MG63 (cell line): ENCODE measurements around the gene HOXB9. TPM values are rescaled to one million over a fixed set of nuclear protein-coding genes. Genes with fewer than 3 reads are reported as not detected.

Experiments
- DNase-seq: peaks from one replicate; pipeline ENCODE4 v3.0.0-alpha.2; 2020
- H3K27me3 ChIP-seq: fragments of 250-450 bp; sonication (Bioruptor Pico); 2 replicates; pipeline ENCODE4 v1.5.1; 2020; ENCODE audit warnings: mild to moderate bottlenecking, moderate library complexity
- H3K36me3 ChIP-seq: fragments of 250-450 bp; sonication (Bioruptor Pico); 2 replicates; pipeline ENCODE4 v1.5.1; 2020; ENCODE audit warnings: mild to moderate bottlenecking, moderate library complexity
- H3K4me3 ChIP-seq: fragments of 250-450 bp; sonication (Bioruptor Pico); 2 replicates; pipeline ENCODE4 v1.5.1; 2020; ENCODE audit warnings: mild to moderate bottlenecking, moderate library complexity
- H3K9me3 ChIP-seq: fragments of 250-450 bp; sonication (Bioruptor Pico); 2 replicates; pipeline ENCODE4 v1.5.1; 2020; ENCODE audit warnings: mild to moderate bottlenecking, moderate library complexity
- total RNA-seq: library from RNA; depleted of rRNA; stranded (reverse); fragments of >200 nt; shearing (Covaris generic); gene quantifications from 2 replicates; pipeline ENCODE4 v1.2.3, GENCODE V29; 2014; ENCODE audit warnings: low replicate concordance; rRNA removed

Gene HOXB9
- total RNA-seq, 1 experiment from 2014 or later, result 21.0 TPM

DNA sequence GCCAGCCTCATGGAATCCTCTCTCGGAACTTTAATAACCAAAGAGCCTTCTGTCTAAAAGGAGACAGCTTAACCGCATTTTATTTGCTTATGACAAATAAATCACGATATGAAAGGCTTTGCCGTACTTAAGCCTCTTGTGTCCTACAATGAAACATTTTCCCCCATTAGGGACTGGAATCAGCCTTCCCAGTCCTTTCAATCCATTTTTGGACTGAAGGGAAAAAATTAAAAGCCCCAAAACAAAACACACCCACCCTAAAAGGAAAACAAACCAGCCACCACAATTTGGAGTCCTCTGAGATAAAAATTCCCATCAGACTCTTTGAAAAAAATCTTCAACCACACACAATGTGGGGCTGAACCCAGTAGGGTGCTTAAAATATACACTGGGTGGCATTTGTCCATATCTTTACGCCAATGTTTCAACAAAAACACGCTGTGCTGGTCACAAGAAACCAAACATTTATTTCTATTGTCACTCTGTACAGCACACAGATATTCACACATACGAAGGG is 51.0 kb downstream of the HOXB9 start:
- no peak for DNase-seq
- H3K36me3 ChIP-seq, result peaks cover 31% of the 10 kb centered on the region
- peak overlapping the region; percentile 61 for H3K4me3 ChIP-seq
- no peaks in the 10 kb centered on the region for H3K9me3 ChIP-seq
- no peaks in the 10 kb centered on the region for H3K27me3 ChIP-seq

- no peak for DNase-seq
- Histone ChIP-seq H3K4me3 (peak overlapping the region; percentile 61), H3K9me3 (no peaks in the 10 kb centered on the region), H3K27me3 (no peaks in the 10 kb centered on the region), H3K36me3 (peaks cover 37% of the 10 kb centered on the region)
These were observed 51.6 kb downstream of the HOXB9 start for GRCh38 chr17:48574505-48575065.

- Histone ChIP-seq H3K27me3 (no peaks in the 10 kb centered on the region), H3K9me3 (no peaks in the 10 kb centered on the region), H3K36me3 (peaks cover 44% of the 10 kb centered on the region), H3K4me3 (no peak overlapping the region)
- DNase-seq, result no peak
These were observed 54.2 kb downstream of the HOXB9 start for GRCh38 chr17:48571826-48572417.

Other genes starting within 250 kb of the HOXB9 start
- gene SKAP1, start 196.1 kb downstream of the HOXB9 start, total RNA-seq, result not detected in 2 replicates
- not detected in 2 replicates for gene HOXB1, start 95.3 kb downstream of the HOXB9 start, total RNA-seq
- 7.2 and 16.0 TPM in 2 replicates for gene HOXB2, start 81.2 kb downstream of the HOXB9 start, total RNA-seq
- 0.86 and 4.2 TPM in 2 replicates for gene HOXB4, start 48.0 kb downstream of the HOXB9 start, total RNA-seq
- gene HOXB3, start 36.1 kb downstream of the HOXB9 start, total RNA-seq, result 2.1 and 4.6 TPM in 2 replicates
- gene HOXB5, start 32.6 kb downstream of the HOXB9 start, total RNA-seq, result not detected in 2 replicates
- gene HOXB6, start 21.4 kb downstream of the HOXB9 start, total RNA-seq, result 7.0 and 7.7 TPM in 2 replicates
- 9.8 and 30.6 TPM in 2 replicates for gene HOXB7, start 15.3 kb downstream of the HOXB9 start, total RNA-seq
- gene HOXB8, start 11.1 kb downstream of the HOXB9 start, total RNA-seq, result 3.8 and 4.8 TPM in 2 replicates
- gene PRAC1, start 96.2 kb upstream of the HOXB9 start, total RNA-seq, result not detected in 2 replicates
- 5.0 TPM in 1 of 2 replicates, not detected in the other for gene PRAC2, start 96.8 kb upstream of the HOXB9 start, total RNA-seq
- 6.1 and 10.2 TPM in 2 replicates for gene HOXB13, start 102.4 kb upstream of the HOXB9 start, total RNA-seq
- not detected in 2 replicates for gene TTLL6, start 190.9 kb upstream of the HOXB9 start, total RNA-seq
- gene CALCOCO2, start 204.7 kb upstream of the HOXB9 start, total RNA-seq, result 19.2 and 61.2 TPM in 2 replicates